GM12878 (cell line): ENCODE measurements around the gene EEF1AKMT2.

Source experiments
- CBX3 ChIP-seq: fragments of 200-600 bp; sonication (generic); IDR thresholded peaks from 2 replicates; pipeline ENCODE4 v1.6.1; 2016; ENCODE audit warnings: low read depth, borderline replicate concordance
- CEBPB ChIP-seq, 2 experiments: fragments of 150-350 bp in 1 of 2; IDR thresholded peaks; 2 replicates each; pipeline ENCODE4 v1.6.1; 2012 to 2014; ENCODE audit warnings: low read depth in 2 of 2, low read length in 2 of 2, borderline replicate concordance in 1 of 2, inconsistent platforms in 1 of 2
- CHD2 ChIP-seq: IDR thresholded peaks from 2 replicates; pipeline ENCODE4 v1.6.1; 2011; ENCODE audit warnings: low read depth, low read length, improper control_type of control experiment, borderline replicate concordance
- CREB1 ChIP-seq: IDR thresholded peaks from 2 replicates; pipeline ENCODE4 v1.6.1; 2012; ENCODE audit warnings: low read depth, mild to moderate bottlenecking, inconsistent platforms
- CTCF ChIP-seq, 3 experiments: IDR thresholded peaks in 2 of 3; conservative IDR thresholded peaks in 1 of 3; 2 replicates each; pipeline ENCODE4 v1.5.1; 2011; ENCODE audit warnings: low read depth in 3 of 3, low read length in 3 of 3, mild to moderate bottlenecking in 3 of 3, control low read depth in 2 of 3, moderate library complexity in 2 of 3, inconsistent platforms in 1 of 3, mixed read lengths in 1 of 3; ENCODE audit not compliant: control insufficient read depth in 2 of 3, insufficient read depth in 1 of 3; ENCODE audit errors: extremely low read depth in 1 of 3
- FOS ChIP-seq: IDR thresholded peaks from 3 replicates; pipeline ENCODE4 v1.6.1; 2011; ENCODE audit warnings: borderline replicate concordance; ENCODE audit not compliant: insufficient read length; ENCODE audit errors: extremely low read depth
- PBX3 ChIP-seq: IDR thresholded peaks from 2 replicates; pipeline ENCODE4 v1.6.1; 2011; ENCODE audit warnings: mild to moderate bottlenecking, low read depth, low read length, moderate library complexity; ENCODE audit not compliant: insufficient replicate concordance
- POLR2A ChIP-seq: IDR thresholded peaks from 2 replicates; pipeline ENCODE4 v1.6.1; 2011; ENCODE audit warnings: low read depth, mild to moderate bottlenecking, low read length
- POLR2AphosphoS5 ChIP-seq: IDR thresholded peaks from 2 replicates; pipeline ENCODE4 v1.6.1; 2011; ENCODE audit warnings: mild to moderate bottlenecking, low read length, inconsistent platforms
- TF ChIP-seq, protein P1 (sequence below): IDR thresholded peaks from 2 replicates; pipeline ENCODE4 v1.6.1; 2011; ENCODE audit warnings: low read depth, low read length, improper control_type of control experiment, borderline replicate concordance
- TF ChIP-seq, protein P2 (sequence below): IDR thresholded peaks from 2 replicates; pipeline ENCODE4 v1.6.1; 2012; ENCODE audit warnings: low read depth, low read length, improper control_type of control experiment
- TF ChIP-seq, protein P3 (sequence below): IDR thresholded peaks from 2 replicates; pipeline ENCODE4 v1.6.1; 2012; ENCODE audit warnings: low read depth, low read length, improper control_type of control experiment
- TF ChIP-seq, protein P4 (sequence below): IDR thresholded peaks from 2 replicates; pipeline ENCODE4 v1.6.1; 2012; ENCODE audit warnings: low read length, inconsistent platforms

- TF ChIP-seq, protein P1, sequence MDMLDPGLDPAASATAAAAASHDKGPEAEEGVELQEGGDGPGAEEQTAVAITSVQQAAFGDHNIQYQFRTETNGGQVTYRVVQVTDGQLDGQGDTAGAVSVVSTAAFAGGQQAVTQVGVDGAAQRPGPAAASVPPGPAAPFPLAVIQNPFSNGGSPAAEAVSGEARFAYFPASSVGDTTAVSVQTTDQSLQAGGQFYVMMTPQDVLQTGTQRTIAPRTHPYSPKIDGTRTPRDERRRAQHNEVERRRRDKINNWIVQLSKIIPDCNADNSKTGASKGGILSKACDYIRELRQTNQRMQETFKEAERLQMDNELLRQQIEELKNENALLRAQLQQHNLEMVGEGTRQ: no peak
- TF ChIP-seq POLR2AphosphoS5 (no peak), CEBPB (IDR thresholded peaks at IDR 0.05; ENCODE audit: borderline replicate concordance in 1 of 2, low read depth in 2 of 2, low read length in 2 of 2) (no peak), POLR2A (no peak), CTCF (IDR thresholded peaks at IDR 0.05 in 2 of 3, conservative IDR thresholded peaks at IDR 0.05 in 1 of 3; ENCODE audit: control insufficient read depth in 2 of 3, extremely low read depth in 1 of 3, insufficient read depth in 1 of 3, low read depth in 3 of 3, low read length in 3 of 3) (no peak), FOS (no peak), CREB1 (no peak), CBX3 (no peak), CHD2 (no peak), PBX3 (no peak)
- TF ChIP-seq, protein P2, sequence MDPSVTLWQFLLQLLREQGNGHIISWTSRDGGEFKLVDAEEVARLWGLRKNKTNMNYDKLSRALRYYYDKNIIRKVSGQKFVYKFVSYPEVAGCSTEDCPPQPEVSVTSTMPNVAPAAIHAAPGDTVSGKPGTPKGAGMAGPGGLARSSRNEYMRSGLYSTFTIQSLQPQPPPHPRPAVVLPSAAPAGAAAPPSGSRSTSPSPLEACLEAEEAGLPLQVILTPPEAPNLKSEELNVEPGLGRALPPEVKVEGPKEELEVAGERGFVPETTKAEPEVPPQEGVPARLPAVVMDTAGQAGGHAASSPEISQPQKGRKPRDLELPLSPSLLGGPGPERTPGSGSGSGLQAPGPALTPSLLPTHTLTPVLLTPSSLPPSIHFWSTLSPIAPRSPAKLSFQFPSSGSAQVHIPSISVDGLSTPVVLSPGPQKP: no peak
- TF ChIP-seq, protein P3, sequence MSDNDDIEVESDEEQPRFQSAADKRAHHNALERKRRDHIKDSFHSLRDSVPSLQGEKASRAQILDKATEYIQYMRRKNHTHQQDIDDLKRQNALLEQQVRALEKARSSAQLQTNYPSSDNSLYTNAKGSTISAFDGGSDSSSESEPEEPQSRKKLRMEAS: no peak
- TF ChIP-seq, protein P4, sequence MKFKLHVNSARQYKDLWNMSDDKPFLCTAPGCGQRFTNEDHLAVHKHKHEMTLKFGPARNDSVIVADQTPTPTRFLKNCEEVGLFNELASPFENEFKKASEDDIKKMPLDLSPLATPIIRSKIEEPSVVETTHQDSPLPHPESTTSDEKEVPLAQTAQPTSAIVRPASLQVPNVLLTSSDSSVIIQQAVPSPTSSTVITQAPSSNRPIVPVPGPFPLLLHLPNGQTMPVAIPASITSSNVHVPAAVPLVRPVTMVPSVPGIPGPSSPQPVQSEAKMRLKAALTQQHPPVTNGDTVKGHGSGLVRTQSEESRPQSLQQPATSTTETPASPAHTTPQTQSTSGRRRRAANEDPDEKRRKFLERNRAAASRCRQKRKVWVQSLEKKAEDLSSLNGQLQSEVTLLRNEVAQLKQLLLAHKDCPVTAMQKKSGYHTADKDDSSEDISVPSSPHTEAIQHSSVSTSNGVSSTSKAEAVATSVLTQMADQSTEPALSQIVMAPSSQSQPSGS: no peak
Measured at GRCh38 chr10:124799211-124799610, 7.5 kb upstream of the EEF1AKMT2 start.
